HCT116 (cell line): ENCODE data around the gene HOXB8. TPM values are rescaled to one million over a fixed set of nuclear protein-coding genes. Genes with fewer than 3 reads are reported as not detected.

ENCODE experiments used
- ATAC-seq: fragments of 200-7000 bp; cut with Tn5 transposase; 2 replicates; pipeline ENCODE4 v1.9.1; 2020; ENCODE audit warnings: mild to moderate bottlenecking, moderate library complexity
- BruUV-seq: library from RNA; stranded (reverse); fragments of 400-500 nt; replicated peaks from 2 replicates; lab custom pipeline; 2021; lab: Mats Ljungman, UMichigan
- CTCF ChIA-PET: fragments of 300-600 bp; sonication (Branson Sonifier 250); formaldehyde crosslinking; loops from one replicate; lab custom pipeline; 2021; ENCODE audit warnings: antibody characterized with exemption; lab: Charles Lee
- POLR2A ChIA-PET: fragments of 300-600, 350-600 bp; sonication (Branson Sonifier 250); formaldehyde crosslinking; loops from one replicate; lab custom pipeline; 2021; ENCODE audit warnings: antibody characterized with exemption; lab: Charles Lee
- RAD21 ChIA-PET, 2 experiments: fragments of 300-600 bp; sonication (Branson Sonifier 250); formaldehyde crosslinking; loops; one replicate each; lab custom pipeline; 2023; ENCODE audit warnings: low total read pairs in 2 of 2; ENCODE audit not compliant: uncharacterized antibody in 2 of 2, unreplicated experiment in 2 of 2, low non-redundant PET in 1 of 2; lab: Charles Lee
- DNase-seq: peaks from one replicate; pipeline ENCODE4 v3.0.0-alpha.2; 2010; ENCODE audit warnings: low read depth, low spot score
- H2AFZ ChIP-seq: fragments of 200-600 bp; shearing (Covaris generic), sonication (generic); 2 replicates; pipeline ENCODE4 v1.6.1; 2017; ENCODE audit warnings: low read depth, mixed run types, mixed read lengths, antibody characterized with exemption, low read length; ENCODE audit not compliant: poor library complexity, severe bottlenecking
- H3K27ac ChIP-seq: 2 replicates; pipeline ENCODE4 v1.5.1; 2012; ENCODE audit warnings: low read depth, low read length
- H3K27me3 ChIP-seq: fragments of 200-600 bp; sonication (generic); 2 replicates; pipeline ENCODE4 v1.6.1; 2016; ENCODE audit warnings: mixed run types, low read length, mixed read lengths; ENCODE audit not compliant: insufficient read depth
- H3K36me3 ChIP-seq, 2 experiments: fragments of 200-500 bp in 1 of 2; fragments of 200-600 bp in 1 of 2; sonication (Bioruptor generic) in 1 of 2; sonication (generic) in 1 of 2; 2 replicates each; pipeline versions ENCODE4 v1.5.1 to v1.6.1; 2014 to 2016; ENCODE audit warnings: low read length in 2 of 2, inconsistent platforms in 1 of 2, mixed read lengths in 1 of 2, mixed run types in 1 of 2; ENCODE audit not compliant: insufficient read depth in 2 of 2, control insufficient read depth in 1 of 2
- H3K4me1 ChIP-seq, 2 experiments: fragments of 200-600 bp in 1 of 2; sonication (generic) in 1 of 2; 2 replicates each; pipeline versions ENCODE4 v1.5.1 to v1.6.1; 2012 to 2017; ENCODE audit warnings: low read length in 2 of 2, inconsistent platforms in 1 of 2, mild to moderate bottlenecking in 1 of 2, mixed read lengths in 1 of 2, mixed run types in 1 of 2, moderate library complexity in 1 of 2; ENCODE audit not compliant: insufficient read depth in 2 of 2, control insufficient read depth in 1 of 2
- H3K4me2 ChIP-seq: fragments of 200-600 bp; sonication (generic); 2 replicates; pipeline ENCODE4 v1.6.1; 2017; ENCODE audit warnings: mixed run types, low read length, mixed read lengths
- H3K4me3 ChIP-seq, 2 experiments: fragments of 200-600 bp in 1 of 2; sonication (generic) in 1 of 2; replicated peaks in 1 of 2; 2 replicates each; pipeline ENCODE4 v1.5.1; 2011 to 2016; ENCODE audit warnings: low read length in 2 of 2, control low read depth in 1 of 2, low read depth in 1 of 2, mild to moderate bottlenecking in 1 of 2, mixed read lengths in 1 of 2, mixed run types in 1 of 2
- H3K79me2 ChIP-seq: fragments of 200-600 bp; sonication (generic); 2 replicates; pipeline ENCODE4 v1.6.1; 2017; ENCODE audit warnings: mild to moderate bottlenecking, mixed run types, low read length, moderate library complexity, mixed read lengths; ENCODE audit not compliant: insufficient read depth
- H3K9ac ChIP-seq: fragments of 200-600 bp; sonication (generic); 2 replicates; pipeline ENCODE4 v1.6.1; 2016; ENCODE audit warnings: low read length, mixed read lengths
- H3K9me2 ChIP-seq: fragments of 200-600 bp; sonication (generic), shearing (Covaris generic); 2 replicates; pipeline ENCODE4 v1.6.1; 2017; ENCODE audit warnings: mixed run types, mild to moderate bottlenecking, moderate library complexity; ENCODE audit not compliant: insufficient read depth
- H3K9me3 ChIP-seq, 2 experiments: fragments of 200-500 bp in 1 of 2; fragments of 200-600 bp in 1 of 2; sonication (Bioruptor generic) in 1 of 2; sonication (generic) in 1 of 2; 2 replicates each; pipeline ENCODE4 v1.6.1; 2014 to 2017; ENCODE audit warnings: low read length in 2 of 2, mixed read lengths in 2 of 2, inconsistent platforms in 1 of 2, low read depth in 1 of 2, mild to moderate bottlenecking in 1 of 2, mixed run types in 1 of 2, moderate library complexity in 1 of 2; ENCODE audit not compliant: control insufficient read depth in 1 of 2, insufficient read depth in 1 of 2
- H4K20me1 ChIP-seq: fragments of 200-600 bp; sonication (generic), shearing (Covaris generic); 2 replicates; pipeline ENCODE4 v1.6.1; 2017; ENCODE audit warnings: mixed run types, mild to moderate bottlenecking, moderate library complexity; ENCODE audit not compliant: insufficient read depth
- CEBPB ChIP-seq: IDR thresholded peaks from 2 replicates; pipeline ENCODE4 v1.6.1; 2012; ENCODE audit warnings: low read depth
- EGR1 ChIP-seq: IDR thresholded peaks from 2 replicates; pipeline ENCODE4 v1.6.1; 2012; ENCODE audit warnings: low read depth
- ELF1 ChIP-seq: IDR thresholded peaks from 2 replicates; pipeline ENCODE4 v1.6.1; 2012; ENCODE audit warnings: low read depth, borderline replicate concordance
- EZH2 ChIP-seq: fragments of 200-600 bp; sonication (generic); IDR thresholded peaks from 2 replicates; pipeline ENCODE4 v1.6.1; 2017; ENCODE audit warnings: antibody characterized with exemption, mixed run types
- EZH2phosphoT487 ChIP-seq: fragments of 200-600 bp; IDR thresholded peaks from 2 replicates; pipeline ENCODE4 v1.6.1; 2018; ENCODE audit warnings: antibody characterized with exemption, borderline replicate concordance
- FOSL1 ChIP-seq: IDR thresholded peaks from 2 replicates; pipeline ENCODE4 v1.6.1; 2012; ENCODE audit warnings: low read depth
- POLR2A ChIP-seq: IDR thresholded peaks from 2 replicates; pipeline ENCODE4 v1.7.0; 2011; ENCODE audit warnings: borderline replicate concordance; ENCODE audit not compliant: insufficient read depth, insufficient read length; ENCODE audit errors: extremely low read depth
- POLR2AphosphoS5 ChIP-seq: IDR thresholded peaks from 2 replicates; pipeline ENCODE4 v1.6.1; 2011; ENCODE audit warnings: mild to moderate bottlenecking, low read depth, low read length, moderate library complexity
- RAD21 ChIP-seq: IDR thresholded peaks from 2 replicates; pipeline ENCODE4 v1.6.1; 2012; ENCODE audit warnings: low read depth, mild to moderate bottlenecking
- SRF ChIP-seq: IDR thresholded peaks from 2 replicates; pipeline ENCODE4 v1.6.1; 2012; ENCODE audit warnings: low read depth
- ZFX ChIP-seq: fragments of 450-650 bp; IDR thresholded peaks from 2 replicates; pipeline ENCODE4 v1.6.1; 2017
- ZNF274 ChIP-seq: fragments of 200-500 bp; sonication (Bioruptor generic); IDR thresholded peaks from 2 replicates; pipeline ENCODE4 v1.6.1; 2014; ENCODE audit warnings: mild to moderate bottlenecking, low read depth, low read length, inconsistent platforms
- intact Hi-C: fragments of 100-400 bp; cut with micrococcal nuclease; formaldehyde crosslinking; loops from 2 replicates; pipeline ENCODE4 v1.10.0; 2022
- total RNA-seq: library from RNA; stranded (reverse); gene quantifications from one replicate; pipeline ENCODE4 v1.2.1, GENCODE V29; 2021; ENCODE audit not compliant: unreplicated experiment
- TF ChIP-seq, protein P1 (sequence below): IDR thresholded peaks from 2 replicates; pipeline ENCODE4 v1.6.1; 2012; ENCODE audit warnings: low read depth
- TF ChIP-seq, protein P2 (sequence below): IDR thresholded peaks from 2 replicates; pipeline ENCODE4 v1.6.1; 2011; ENCODE audit warnings: mild to moderate bottlenecking, low read length, moderate library complexity; ENCODE audit not compliant: insufficient replicate concordance; ENCODE audit errors: extremely low read depth

Gene HOXB8
- total RNA-seq, 1 experiment from 2014 or later: 44.7 TPM

DNA sequence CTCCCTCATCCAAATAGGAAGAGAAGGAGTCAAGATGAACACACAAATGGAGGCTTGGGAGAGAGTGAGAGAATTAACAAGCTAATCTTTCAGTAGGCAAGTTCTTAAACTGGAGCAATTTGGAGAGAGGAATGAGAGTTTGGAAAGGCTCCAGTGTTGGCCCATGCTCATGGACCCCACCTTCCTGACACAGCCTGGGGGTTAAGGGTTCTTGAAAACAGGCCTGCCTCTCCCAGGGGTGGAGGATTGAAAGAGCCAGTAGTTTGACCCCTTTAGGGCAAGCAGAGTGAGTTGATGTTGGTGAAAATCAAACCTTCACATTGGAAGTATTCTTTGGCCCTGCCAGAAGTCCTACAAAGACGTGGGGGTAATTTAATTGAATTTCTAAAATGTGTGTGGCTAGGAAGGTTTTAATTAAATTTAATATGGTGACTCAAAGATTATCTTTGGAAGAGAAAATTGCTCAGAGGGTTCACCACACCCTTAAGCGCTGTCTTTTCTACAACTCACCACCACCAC is 30.8 kb downstream of the HOXB8 start (continued):
- TF ChIP-seq, protein P1, sequence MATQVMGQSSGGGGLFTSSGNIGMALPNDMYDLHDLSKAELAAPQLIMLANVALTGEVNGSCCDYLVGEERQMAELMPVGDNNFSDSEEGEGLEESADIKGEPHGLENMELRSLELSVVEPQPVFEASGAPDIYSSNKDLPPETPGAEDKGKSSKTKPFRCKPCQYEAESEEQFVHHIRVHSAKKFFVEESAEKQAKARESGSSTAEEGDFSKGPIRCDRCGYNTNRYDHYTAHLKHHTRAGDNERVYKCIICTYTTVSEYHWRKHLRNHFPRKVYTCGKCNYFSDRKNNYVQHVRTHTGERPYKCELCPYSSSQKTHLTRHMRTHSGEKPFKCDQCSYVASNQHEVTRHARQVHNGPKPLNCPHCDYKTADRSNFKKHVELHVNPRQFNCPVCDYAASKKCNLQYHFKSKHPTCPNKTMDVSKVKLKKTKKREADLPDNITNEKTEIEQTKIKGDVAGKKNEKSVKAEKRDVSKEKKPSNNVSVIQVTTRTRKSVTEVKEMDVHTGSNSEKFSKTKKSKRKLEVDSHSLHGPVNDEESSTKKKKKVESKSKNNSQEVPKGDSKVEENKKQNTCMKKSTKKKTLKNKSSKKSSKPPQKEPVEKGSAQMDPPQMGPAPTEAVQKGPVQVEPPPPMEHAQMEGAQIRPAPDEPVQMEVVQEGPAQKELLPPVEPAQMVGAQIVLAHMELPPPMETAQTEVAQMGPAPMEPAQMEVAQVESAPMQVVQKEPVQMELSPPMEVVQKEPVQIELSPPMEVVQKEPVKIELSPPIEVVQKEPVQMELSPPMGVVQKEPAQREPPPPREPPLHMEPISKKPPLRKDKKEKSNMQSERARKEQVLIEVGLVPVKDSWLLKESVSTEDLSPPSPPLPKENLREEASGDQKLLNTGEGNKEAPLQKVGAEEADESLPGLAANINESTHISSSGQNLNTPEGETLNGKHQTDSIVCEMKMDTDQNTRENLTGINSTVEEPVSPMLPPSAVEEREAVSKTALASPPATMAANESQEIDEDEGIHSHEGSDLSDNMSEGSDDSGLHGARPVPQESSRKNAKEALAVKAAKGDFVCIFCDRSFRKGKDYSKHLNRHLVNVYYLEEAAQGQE: no peak
- TF ChIP-seq RAD21: no peak
- no peak for TF ChIP-seq CEBPB
- TF ChIP-seq EGR1: no peak
- TF ChIP-seq ZFX: no peak

DNA sequence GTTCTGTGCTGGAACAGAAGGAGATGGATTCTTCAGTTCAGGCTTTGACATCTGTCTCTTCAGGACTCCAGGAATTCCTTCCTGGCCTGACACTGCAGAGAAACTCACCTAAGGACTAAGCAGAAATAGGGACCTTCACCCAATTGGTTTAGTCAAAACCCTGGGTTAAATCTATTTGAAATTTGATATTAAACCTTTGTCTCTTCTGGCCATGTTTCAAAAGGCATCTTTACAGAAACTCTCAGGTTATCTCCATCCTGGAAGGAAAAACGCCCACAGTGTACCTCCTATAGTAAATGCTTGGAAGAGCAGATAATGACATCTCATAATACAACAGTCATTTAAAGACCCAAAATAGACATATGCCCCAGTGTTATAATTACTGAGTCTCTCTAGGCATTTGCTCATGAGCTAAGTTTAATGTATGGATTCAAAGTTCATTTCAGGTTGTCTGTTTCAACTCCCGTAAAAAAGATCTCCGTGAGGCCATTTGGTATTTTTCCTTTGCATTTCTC is 31.3 kb downstream of the HOXB8 start:
- ChIA-PET POLR2A (no interaction called here), RAD21 (interaction anchor here in 1 of 2 experiments (1.1 kb wide), 1 partner anchor 324 kb away, joined by 3 read pairs; no protein-coding TSS in a partner anchor), CTCF (interaction anchor here (0.5 to 1.6 kb wide), 3 partner anchors 232 to 505 kb away, joined by 3 to 10 read pairs (median 4); no protein-coding TSS in a partner anchor)
- Histone ChIP-seq H2AFZ (no peak overlapping the region), H3K27ac (peak overlapping the region; percentile 91), H3K4me1 (peaks cover 27 to 73% of the 10 kb centered on the region in 2 experiments), H3K9me2 (no peaks in the 10 kb centered on the region), H3K36me3 (no peaks in the 10 kb centered on the region), H3K9me3 (no peaks in the 10 kb centered on the region), H3K4me2 (peak overlapping the region; percentile 98), H3K79me2 (peaks cover 84% of the 10 kb centered on the region), H3K9ac (peak overlapping the region; percentile 63), H4K20me1 (no peaks in the 10 kb centered on the region), H3K4me3 (no peak overlapping the region; a peak in 1 of 4 replicates), H3K27me3 (no peaks in the 10 kb centered on the region)
- no peak for ATAC-seq
- no peak for TF ChIP-seq FOSL1
- TF ChIP-seq, protein P2, sequence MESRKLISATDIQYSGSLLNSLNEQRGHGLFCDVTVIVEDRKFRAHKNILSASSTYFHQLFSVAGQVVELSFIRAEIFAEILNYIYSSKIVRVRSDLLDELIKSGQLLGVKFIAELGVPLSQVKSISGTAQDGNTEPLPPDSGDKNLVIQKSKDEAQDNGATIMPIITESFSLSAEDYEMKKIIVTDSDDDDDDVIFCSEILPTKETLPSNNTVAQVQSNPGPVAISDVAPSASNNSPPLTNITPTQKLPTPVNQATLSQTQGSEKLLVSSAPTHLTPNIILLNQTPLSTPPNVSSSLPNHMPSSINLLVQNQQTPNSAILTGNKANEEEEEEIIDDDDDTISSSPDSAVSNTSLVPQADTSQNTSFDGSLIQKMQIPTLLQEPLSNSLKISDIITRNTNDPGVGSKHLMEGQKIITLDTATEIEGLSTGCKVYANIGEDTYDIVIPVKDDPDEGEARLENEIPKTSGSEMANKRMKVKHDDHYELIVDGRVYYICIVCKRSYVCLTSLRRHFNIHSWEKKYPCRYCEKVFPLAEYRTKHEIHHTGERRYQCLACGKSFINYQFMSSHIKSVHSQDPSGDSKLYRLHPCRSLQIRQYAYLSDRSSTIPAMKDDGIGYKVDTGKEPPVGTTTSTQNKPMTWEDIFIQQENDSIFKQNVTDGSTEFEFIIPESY: no peak
- TF ChIP-seq EZH2: no peak
- TF ChIP-seq ELF1: no peak
- no peak for TF ChIP-seq POLR2AphosphoS5
- no peak for TF ChIP-seq EZH2phosphoT487
- TF ChIP-seq POLR2A: no peak
- TF ChIP-seq ZNF274: no peak
- no peak for TF ChIP-seq SRF
- TF ChIP-seq EGR1: no peak
- no peak for DNase-seq
- BruUV-seq: no TSS peak
- intact Hi-C loops: no loop called here
